Prostate gland (tissue), 2 donors: ENCODE measurements around the gene SLPI. TPM values are rescaled to one million over a fixed set of nuclear protein-coding genes. Genes with fewer than 3 reads are reported as not detected.

Experiments
- DNase-seq: peaks from one replicate; pipeline ENCODE4 v3.0.0-alpha.2; 2019; ENCODE audit warnings: low spot score
- H3K27ac ChIP-seq, 2 donors: fragments of 200-600 bp; sonication (generic); 2 replicates each; pipeline ENCODE4 v1.5.1; 2017 to 2019
- H3K27me3 ChIP-seq: fragments of 200-600 bp; sonication (generic); replicated peaks from 2 replicates; pipeline ENCODE4 v1.5.1; 2019; ENCODE audit not compliant: insufficient read depth
- H3K36me3 ChIP-seq, 2 donors: fragments of 200-600 bp; sonication (generic); 1 replicate in 1 of 2; 2 replicates in 1 of 2; pipeline versions ENCODE4 v1.5.1 to v1.8.1; 2017 to 2019
- H3K4me1 ChIP-seq: fragments of 200-600 bp; sonication (generic); replicated peaks from 2 replicates; pipeline ENCODE4 v1.5.1; 2019
- H3K4me3 ChIP-seq, 2 donors: fragments of 200-600 bp; sonication (generic); 2 replicates each; pipeline ENCODE4 v1.5.1; 2017 to 2019
- H3K9me3 ChIP-seq: fragments of 200-600 bp; sonication (generic); 2 replicates; pipeline ENCODE4 v1.5.1; 2017
- POLR2A ChIP-seq: fragments of 450-650 bp; IDR thresholded peaks from one replicate; pipeline ENCODE4 v1.6.1; 2016; ENCODE audit warnings: antibody characterized with exemption, mild to moderate bottlenecking
- POLR2AphosphoS5 ChIP-seq: sonication (generic); formaldehyde crosslinking; IDR thresholded peaks from one replicate; pipeline ENCODE4 v1.6.1; 2017; ENCODE audit warnings: antibody characterized with exemption
- WGBS: methylation state at CpG from one replicate; pipeline ENCODE4 v1.1.5; 2018; 5-methylcytosine and 5-hydroxymethylcytosine counted together
- intact Hi-C: fragments of 100-400 bp; cut with DNase I; formaldehyde crosslinking; loops from one replicate; pipeline ENCODE4 v1.14.2; 2022
- total RNA-seq, 2 donors: library from RNA; depleted of rRNA; stranded (reverse); fragments of >200 nt; gene quantifications; one replicate each; pipeline ENCODE4 v1.1.0, GENCODE V29; 2016
- TF ChIP-seq, protein P1 (sequence below), 4 experiments: fragments of 200-600 bp in 2 of 4; fragments of 450-650 bp in 2 of 4; sonication (generic) in 2 of 4; IDR thresholded peaks; 1 replicate in 3 of 4; 2 replicates in 1 of 4; pipeline ENCODE4 v1.5.1; 2016 to 2019; ENCODE audit warnings: antibody characterized with exemption in 4 of 4, mild to moderate bottlenecking in 2 of 4, moderate library complexity in 2 of 4

SLPI gene
- total RNA-seq, 2 donors from 2014 or later: 168 to 202 TPM

DNA sequence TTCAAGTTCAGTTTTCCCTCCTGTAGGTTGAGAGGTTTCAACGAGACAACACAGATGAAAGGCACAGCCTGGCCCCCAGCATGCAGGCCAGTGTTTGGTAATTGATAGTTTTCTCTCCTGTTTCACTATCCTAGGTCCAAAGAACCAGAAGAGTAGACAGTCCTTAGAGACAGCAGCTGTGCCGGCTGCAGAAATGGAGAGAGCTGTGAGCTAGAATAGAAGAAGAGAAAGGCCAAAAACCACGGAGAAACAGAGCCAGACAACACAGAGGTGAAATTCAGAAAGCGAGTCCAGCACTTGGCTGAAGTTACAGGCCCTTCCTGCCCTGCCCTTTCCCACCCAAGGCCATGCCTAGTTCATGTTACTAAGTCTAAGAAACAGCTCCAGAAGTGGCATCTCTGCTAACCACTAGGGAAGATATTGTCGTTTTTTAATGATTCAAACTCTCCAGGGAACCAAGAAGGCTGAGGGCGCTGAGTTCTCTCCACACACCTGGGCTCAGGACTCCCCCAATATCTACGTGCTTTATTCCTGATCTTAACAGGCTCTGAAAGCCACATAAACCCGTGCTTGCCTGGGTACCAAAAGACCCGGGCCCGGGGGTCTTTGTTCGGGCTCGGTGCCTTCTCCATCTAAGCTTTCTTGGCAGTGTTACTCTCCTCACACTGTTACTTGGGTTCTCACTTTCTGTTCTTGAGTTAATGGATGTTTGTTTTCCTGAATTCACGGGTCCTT lies 35.7 kb upstream of the SLPI start:
- Histone ChIP-seq H3K4me3 (no peak overlapping the region), H3K36me3 (no peaks in the 10 kb centered on the region), H3K9me3 (no peaks in the 10 kb centered on the region), H3K27ac (no peak overlapping the region), H3K27me3 (no peaks in the 10 kb centered on the region), H3K4me1 (no peaks in the 10 kb centered on the region)
- intact Hi-C loops: loop anchor here (5.0 kb wide), 2 partner anchors 193 to 248 kb away; no protein-coding TSS in a partner anchor
- DNase-seq: no peak
- no peak for TF ChIP-seq POLR2A
- TF ChIP-seq POLR2AphosphoS5: no peak
- TF ChIP-seq, protein P1, sequence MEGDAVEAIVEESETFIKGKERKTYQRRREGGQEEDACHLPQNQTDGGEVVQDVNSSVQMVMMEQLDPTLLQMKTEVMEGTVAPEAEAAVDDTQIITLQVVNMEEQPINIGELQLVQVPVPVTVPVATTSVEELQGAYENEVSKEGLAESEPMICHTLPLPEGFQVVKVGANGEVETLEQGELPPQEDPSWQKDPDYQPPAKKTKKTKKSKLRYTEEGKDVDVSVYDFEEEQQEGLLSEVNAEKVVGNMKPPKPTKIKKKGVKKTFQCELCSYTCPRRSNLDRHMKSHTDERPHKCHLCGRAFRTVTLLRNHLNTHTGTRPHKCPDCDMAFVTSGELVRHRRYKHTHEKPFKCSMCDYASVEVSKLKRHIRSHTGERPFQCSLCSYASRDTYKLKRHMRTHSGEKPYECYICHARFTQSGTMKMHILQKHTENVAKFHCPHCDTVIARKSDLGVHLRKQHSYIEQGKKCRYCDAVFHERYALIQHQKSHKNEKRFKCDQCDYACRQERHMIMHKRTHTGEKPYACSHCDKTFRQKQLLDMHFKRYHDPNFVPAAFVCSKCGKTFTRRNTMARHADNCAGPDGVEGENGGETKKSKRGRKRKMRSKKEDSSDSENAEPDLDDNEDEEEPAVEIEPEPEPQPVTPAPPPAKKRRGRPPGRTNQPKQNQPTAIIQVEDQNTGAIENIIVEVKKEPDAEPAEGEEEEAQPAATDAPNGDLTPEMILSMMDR (IDR thresholded peaks at IDR 0.05): no peak
- 74% methylated on average over 13 of the region's 13 CpGs for WGBS

DNA sequence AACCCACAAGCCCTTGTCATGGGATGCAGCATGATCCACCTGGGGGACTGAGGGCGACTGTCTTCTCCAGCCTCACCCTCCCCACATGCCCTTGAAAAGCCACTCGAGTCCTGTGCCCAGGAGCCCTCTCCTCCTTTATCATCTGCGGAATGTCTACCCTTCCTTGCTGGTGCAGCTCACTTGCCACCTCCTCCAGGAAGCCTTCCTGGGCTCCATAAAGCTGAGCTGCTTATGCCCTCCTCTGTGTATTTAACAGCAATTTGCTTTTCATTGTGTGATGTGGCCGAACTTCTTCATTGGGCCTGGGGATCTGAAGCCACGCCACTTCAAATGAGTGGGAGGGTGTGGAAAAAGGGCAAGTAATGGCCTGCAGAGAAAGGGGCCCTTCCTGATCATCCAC lies 34.5 kb upstream of the SLPI start:
- Histone ChIP-seq H3K9me3 (no peaks in the 10 kb centered on the region), H3K4me3 (no peak overlapping the region), H3K27me3 (no peaks in the 10 kb centered on the region), H3K4me1 (no peaks in the 10 kb centered on the region), H3K36me3 (no peaks in the 10 kb centered on the region), H3K27ac (no peak overlapping the region)
- WGBS: 87% methylated on average over 5 of the region's 5 CpGs
- intact Hi-C loops: no loop called here
- TF ChIP-seq POLR2AphosphoS5 (no peak), POLR2A (no peak)
- TF ChIP-seq, protein P1 (IDR thresholded peaks at IDR 0.05): no peak
- DNase-seq: no peak

DNA sequence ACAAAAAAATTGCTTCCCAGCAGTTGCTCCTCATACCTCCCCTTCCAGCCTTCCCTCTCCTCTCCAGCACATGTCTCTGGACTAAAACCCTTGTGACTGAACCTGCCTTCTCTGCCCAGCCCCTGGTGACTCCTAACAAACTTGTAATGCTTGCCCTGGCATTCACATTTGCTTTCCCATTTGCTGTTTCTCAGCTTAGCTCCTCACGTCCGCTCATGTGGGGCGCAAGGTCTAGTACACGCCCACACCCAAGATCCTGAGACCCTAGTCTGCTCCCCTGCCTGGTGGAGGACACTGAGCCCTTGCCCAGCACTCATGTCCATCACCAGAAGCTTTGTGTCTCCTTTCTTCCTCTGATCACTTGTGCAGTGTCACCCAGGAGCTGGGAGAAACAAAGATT lies 34.0 kb upstream of the SLPI start:
- TF ChIP-seq, protein P1 (IDR thresholded peaks at IDR 0.05): no peak
- no peak for TF ChIP-seq POLR2AphosphoS5
- TF ChIP-seq POLR2A: no peak
- DNase-seq: no peak
- H3K4me1 ChIP-seq: no peaks in the 10 kb centered on the region
- no peaks in the 10 kb centered on the region for H3K36me3 ChIP-seq
- intact Hi-C loops: no loop called here
- H3K9me3 ChIP-seq: no peaks in the 10 kb centered on the region
- H3K27ac ChIP-seq: no peak overlapping the region
- no peaks in the 10 kb centered on the region for H3K27me3 ChIP-seq
- no peak overlapping the region for H3K4me3 ChIP-seq
- 74% methylated on average over 4 of the region's 4 CpGs for whole genome bisulfite sequencing

DNA sequence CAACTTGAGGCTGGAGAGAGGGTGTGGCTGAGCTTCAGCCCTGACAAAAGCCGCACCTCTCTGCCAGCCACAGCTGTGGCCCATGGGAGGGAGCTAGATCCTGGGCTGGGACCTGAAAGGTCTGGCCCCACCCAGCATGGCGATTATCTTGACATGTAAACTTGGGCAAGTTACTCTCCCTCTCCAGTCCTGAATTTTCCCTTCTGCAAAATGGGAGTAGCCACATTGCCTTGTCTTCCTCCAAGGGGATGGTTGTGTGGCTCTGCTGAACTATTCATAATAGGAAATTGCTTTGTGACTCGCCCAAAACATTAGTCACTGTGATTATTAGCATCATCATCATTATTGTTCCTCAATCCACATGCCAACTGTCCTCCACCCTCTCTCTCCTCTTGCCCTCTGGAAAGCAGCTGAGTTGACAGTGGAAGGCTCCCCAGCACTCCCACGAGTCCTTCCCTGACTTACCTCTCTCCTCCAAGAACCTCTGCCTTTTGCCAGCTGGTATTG lies 29.2 kb upstream of the SLPI start:
- TF ChIP-seq POLR2AphosphoS5: no peak
- TF ChIP-seq, protein P1 (IDR thresholded peaks at IDR 0.05): no peak
- no peak for TF ChIP-seq POLR2A
- H3K27ac ChIP-seq: no peak overlapping the region
- H3K4me1 ChIP-seq: no peaks in the 10 kb centered on the region
- no peak for DNase-seq
- WGBS: 65% methylated on average over 4 of the region's 4 CpGs
- H3K36me3 ChIP-seq: no peaks in the 10 kb centered on the region
- no peaks in the 10 kb centered on the region for H3K9me3 ChIP-seq
- intact Hi-C loops: no loop called here
- H3K27me3 ChIP-seq: no peaks in the 10 kb centered on the region
- no peak overlapping the region for H3K4me3 ChIP-seq
